IPS-18c (cell line): Measurements from ENCODE around the gene TMEM54.
A peak's percentile ranks its signal among the peaks of the same experiment; 100 is the strongest.
"Not testable (repeated sequence)": the region's sequence is repeated elsewhere in the genome, so short reads cannot be mapped to it uniquely, and the experiment has no call there.

Experiments used
- H3K4me3 ChIP-seq: 2 replicates; pipeline ENCODE4 v1.7.0; 2013; ENCODE audit warnings: low read depth, mild to moderate bottlenecking, low read length, moderate library complexity; ENCODE audit not compliant: insufficient read depth
- H3K9me3 ChIP-seq: one replicate; pipeline ENCODE4 v1.6.1; 2013; ENCODE audit warnings: mild to moderate bottlenecking, low read length, moderate library complexity; ENCODE audit not compliant: control insufficient read depth, insufficient read depth

The TMEM54 gene

GRCh38 chr1:32925403-32926162 is 24.4 kb upstream of the TMEM54 start:
- no peaks in the 10 kb centered on the region for H3K9me3 ChIP-seq
- H3K4me3 ChIP-seq: peak overlapping the region; percentile 50

GRCh38 chr1:32924881-32925344 is 23.7 kb upstream of the TMEM54 start:
- H3K4me3 ChIP-seq: peak overlapping the region; percentile 50
- H3K9me3 ChIP-seq: no peaks in the 10 kb centered on the region

GRCh38 chr1:32920833-32921232 is 19.6 kb upstream of the TMEM54 start:
- Histone ChIP-seq H3K4me3 (no peak overlapping the region), H3K9me3 (peaks cover 2% of the 10 kb centered on the region)

- H3K4me3 ChIP-seq: no peak overlapping the region
- H3K9me3 ChIP-seq: peaks cover 2% of the 10 kb centered on the region
Measured at GRCh38 chr1:32919811-32920733, 18.9 kb upstream of the TMEM54 start.

- peaks cover 2% of the 10 kb centered on the region for H3K9me3 ChIP-seq
- no peak overlapping the region for H3K4me3 ChIP-seq
Measured at GRCh38 chr1:32918179-32918578, 17.0 kb upstream of the TMEM54 start.

GRCh38 chr1:32917521-32917920 is 16.3 kb upstream of the TMEM54 start:
- peaks cover 2% of the 10 kb centered on the region for H3K9me3 ChIP-seq
- no peak overlapping the region for H3K4me3 ChIP-seq

- Histone ChIP-seq H3K4me3 (no peak overlapping the region), H3K9me3 (peaks cover 2% of the 10 kb centered on the region)
Measured at GRCh38 chr1:32915766-32916706, 14.8 kb upstream of the TMEM54 start.

GRCh38 chr1:32910319-32910718 is 9.1 kb upstream of the TMEM54 start:
- H3K9me3 ChIP-seq: no peaks in the 10 kb centered on the region

GRCh38 chr1:32907435-32907834 is 6.2 kb upstream of the TMEM54 start:
- H3K9me3 ChIP-seq: no peaks in the 10 kb centered on the region
- no peak overlapping the region for H3K4me3 ChIP-seq

More at GRCh38 chr1:32910319-32910718, 9.1 kb upstream of the TMEM54 start:
- no peak overlapping the region for H3K4me3 ChIP-seq

- Histone ChIP-seq H3K9me3 (no peaks in the 10 kb centered on the region), H3K4me3 (no peak overlapping the region)
Measured at GRCh38 chr1:32906654-32907053, 5.5 kb upstream of the TMEM54 start.

GRCh38 chr1:32905588-32905987 is 4.4 kb upstream of the TMEM54 start:
- H3K4me3 ChIP-seq, H3K9me3 ChIP-seq: not testable (repeated sequence)

- Histone ChIP-seq H3K9me3 (peaks cover 2% of the 10 kb centered on the region), H3K4me3 (no peak overlapping the region)
Measured at GRCh38 chr1:32904797-32905196, 3.6 kb upstream of the TMEM54 start.

- Histone ChIP-seq H3K9me3 (peaks cover 2% of the 10 kb centered on the region), H3K4me3 (no peak overlapping the region)
Measured at GRCh38 chr1:32903991-32904785, 3.0 kb upstream of the TMEM54 start.

GRCh38 chr1:32902535-32902920 is 1.3 kb upstream of the TMEM54 start:
- peaks cover 2% of the 10 kb centered on the region for H3K9me3 ChIP-seq

GRCh38 chr1:32901823-32902534 is 790 bp upstream of the TMEM54 start:
- peaks cover 2% of the 10 kb centered on the region for H3K9me3 ChIP-seq
- peak overlapping the region; percentile 51 for H3K4me3 ChIP-seq

More at GRCh38 chr1:32902535-32902920, 1.3 kb upstream of the TMEM54 start:
- H3K4me3 ChIP-seq: no peak overlapping the region
